ENCODE results near the gene MICU1.

DNA sequence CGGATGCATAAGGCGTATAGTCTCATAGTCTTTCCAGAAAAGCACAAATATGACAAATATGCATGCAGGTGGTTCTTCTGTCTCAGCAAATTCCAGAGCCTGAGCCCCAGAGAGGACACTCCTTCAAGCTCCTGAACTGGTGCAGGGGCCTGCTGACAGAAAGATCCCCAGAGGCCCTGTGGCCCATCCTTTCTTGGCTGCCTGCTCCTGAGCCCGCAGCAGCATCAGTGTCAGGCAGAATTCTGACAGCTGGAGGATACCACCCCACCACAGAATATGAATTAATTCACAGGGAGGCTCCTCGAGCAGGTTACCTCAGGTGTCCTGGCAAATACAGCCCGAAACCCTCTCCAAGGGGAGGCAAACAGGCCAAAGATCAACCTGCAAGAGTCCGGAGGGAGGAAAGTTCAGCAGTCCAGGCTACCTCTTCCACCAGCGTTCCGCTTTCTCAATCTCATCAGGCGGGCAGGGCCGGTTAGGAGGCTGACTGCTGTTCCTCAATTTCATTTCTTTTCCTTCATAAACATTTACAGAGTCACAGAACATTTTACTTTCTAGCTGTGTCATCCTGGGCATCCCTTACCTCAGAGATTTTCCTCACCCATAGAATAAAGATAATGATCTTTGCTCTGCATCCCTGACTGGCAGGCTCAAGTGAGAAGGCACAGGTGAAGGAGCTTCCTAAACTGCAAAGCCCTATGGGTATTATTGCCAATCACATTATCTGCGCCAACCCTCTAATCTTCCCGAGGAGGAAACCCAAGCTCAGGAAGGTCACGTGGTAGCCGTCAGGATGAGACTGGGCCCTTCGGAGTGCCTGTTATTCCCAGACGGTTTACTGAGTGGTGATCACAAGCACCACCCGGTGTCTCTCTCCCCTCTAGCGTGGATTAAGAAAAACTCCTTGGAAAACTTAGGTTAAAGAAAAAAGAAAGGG, 272.6 kb downstream of the MICU1 start:
- TF ChIP-seq ZNF274 (IDR thresholded peaks at IDR 0.05; ENCODE audit: low read depth, low read length) (no peak), YY1 (IDR thresholded peaks at IDR 0.05; ENCODE audit: insufficient read depth, insufficient read length) (no peak)

Data from NT2/D1 (cell line).